GM12891 (cell line): ENCODE results near the gene RIMKLB.
"Not testable (repeated sequence)": the region's sequence is repeated elsewhere in the genome, so short reads cannot be mapped to it uniquely, and the experiment has no call there.

Experiments
- DNase-seq: peaks from one replicate; pipeline ENCODE4 v3.0.0; 2011; ENCODE audit warnings: low spot score; ENCODE audit not compliant: insufficient read length
- FAIRE-seq: peaks from 2 replicates; lab custom pipeline; 2011; peaks lifted over from hg19 to GRCh38; lab: Jason Lieb, UNC
- PAX5 ChIP-seq: IDR thresholded peaks from 2 replicates; pipeline ENCODE4 v1.6.1; 2011; ENCODE audit warnings: low read length, moderate library complexity, mild to moderate bottlenecking; ENCODE audit not compliant: insufficient read depth, severe bottlenecking
- POLR2A ChIP-seq: IDR thresholded peaks from 2 replicates; pipeline ENCODE4 v1.6.1; 2011; ENCODE audit warnings: low read depth, low read length, control low read depth
- POLR2AphosphoS5 ChIP-seq: IDR thresholded peaks from 2 replicates; pipeline ENCODE4 v1.6.1; 2011; ENCODE audit warnings: low read depth, low read length, control low read depth
- POU2F2 ChIP-seq: IDR thresholded peaks from 2 replicates; pipeline ENCODE4 v1.6.1; 2011; ENCODE audit warnings: low read depth, mild to moderate bottlenecking, control low read depth, low read length, moderate library complexity
- SPI1 ChIP-seq: IDR thresholded peaks from 2 replicates; pipeline ENCODE4 v1.6.1; 2011; ENCODE audit warnings: low read depth, low read length, control low read depth
- TAF1 ChIP-seq: IDR thresholded peaks from 2 replicates; pipeline ENCODE4 v1.6.1; 2011; ENCODE audit warnings: low read depth, low read length, control low read depth

Gene RIMKLB

DNA sequence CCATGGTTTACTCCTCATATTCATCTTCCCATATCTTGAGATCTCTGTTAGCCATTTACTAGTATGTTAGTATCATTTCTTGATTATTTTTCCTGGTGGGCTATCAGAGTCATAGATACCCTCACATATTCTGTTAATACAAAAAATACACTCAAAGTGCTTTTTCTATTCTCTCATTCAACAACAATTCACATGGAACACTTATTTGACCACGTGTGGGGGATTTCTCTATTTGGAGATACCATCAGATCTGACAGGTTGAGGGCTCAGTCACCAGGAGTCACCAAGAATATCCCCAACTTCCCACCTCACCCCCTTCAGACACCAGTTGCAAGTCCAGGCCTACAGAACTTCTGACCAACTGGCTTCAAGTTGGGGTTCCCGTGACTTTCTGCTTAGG, 72.7 kb downstream of the RIMKLB start:
- DNase-seq (no peak), FAIRE-seq (no peak)
- TF ChIP-seq PAX5 (no peak), POLR2AphosphoS5 (no peak), POLR2A (no peak), TAF1 (no peak), POU2F2 (no peak), SPI1 (no peak)

GRCh38 chr12:8771072-8771471, 73.3 kb downstream of the RIMKLB start:
- TF ChIP-seq SPI1: no peak
- no peak for TF ChIP-seq TAF1
- TF ChIP-seq POLR2AphosphoS5: no peak
- no peak for TF ChIP-seq POU2F2
- no peak for TF ChIP-seq POLR2A
- no peak for TF ChIP-seq PAX5
- FAIRE-seq: no peak
- DNase-seq: no peak

DNA sequence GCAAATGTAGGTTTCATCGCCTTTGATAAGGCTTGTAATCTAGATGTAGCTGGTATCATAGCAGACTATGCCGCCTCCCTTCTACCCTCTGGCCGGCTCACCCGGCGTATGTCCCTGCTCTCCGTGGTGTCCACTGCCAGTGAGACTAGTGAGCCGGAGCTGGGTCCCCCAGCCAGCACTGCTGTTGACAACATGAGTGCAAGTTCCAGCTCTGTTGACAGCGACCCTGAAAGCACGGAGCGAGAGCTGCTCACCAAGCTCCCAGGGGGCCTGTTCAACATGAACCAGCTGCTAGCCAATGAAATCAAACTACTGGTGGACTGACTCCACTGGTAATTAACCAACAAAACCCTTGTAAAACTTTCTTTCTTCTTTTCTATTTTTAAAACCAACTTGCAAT, 75.7 kb downstream of the RIMKLB start:
- FAIRE-seq (no peak), DNase-seq (no peak)
- no peak for TF ChIP-seq TAF1

GRCh38 chr12:8779281-8779680, 81.5 kb downstream of the RIMKLB start:
- TF ChIP-seq SPI1 (no peak), POLR2AphosphoS5 (no peak), POLR2A (no peak), POU2F2 (no peak), PAX5 (no peak)
- FAIRE-seq (no peak), DNase-seq (no peak)

GRCh38 chr12:8779862-8780261, 82.1 kb downstream of the RIMKLB start:
- no peak for TF ChIP-seq SPI1
- TF ChIP-seq PAX5: no peak
- TF ChIP-seq POLR2AphosphoS5: no peak
- no peak for TF ChIP-seq POLR2A
- FAIRE-seq (no peak), DNase-seq (no peak)

GRCh38 chr12:8780389-8780788, 82.6 kb downstream of the RIMKLB start:
- FAIRE-seq: no peak
- no peak for TF ChIP-seq POLR2A
- no peak for DNase-seq

GRCh38 chr12:8781381-8782127, 83.8 kb downstream of the RIMKLB start:
- DNase-seq: no peak
- TF ChIP-seq POLR2A: no peak
- TF ChIP-seq POLR2AphosphoS5: no peak
- no peak for TF ChIP-seq TAF1
- no peak for TF ChIP-seq POU2F2
- TF ChIP-seq PAX5: no peak
- no peak for TF ChIP-seq SPI1
- no peak for FAIRE-seq

DNA sequence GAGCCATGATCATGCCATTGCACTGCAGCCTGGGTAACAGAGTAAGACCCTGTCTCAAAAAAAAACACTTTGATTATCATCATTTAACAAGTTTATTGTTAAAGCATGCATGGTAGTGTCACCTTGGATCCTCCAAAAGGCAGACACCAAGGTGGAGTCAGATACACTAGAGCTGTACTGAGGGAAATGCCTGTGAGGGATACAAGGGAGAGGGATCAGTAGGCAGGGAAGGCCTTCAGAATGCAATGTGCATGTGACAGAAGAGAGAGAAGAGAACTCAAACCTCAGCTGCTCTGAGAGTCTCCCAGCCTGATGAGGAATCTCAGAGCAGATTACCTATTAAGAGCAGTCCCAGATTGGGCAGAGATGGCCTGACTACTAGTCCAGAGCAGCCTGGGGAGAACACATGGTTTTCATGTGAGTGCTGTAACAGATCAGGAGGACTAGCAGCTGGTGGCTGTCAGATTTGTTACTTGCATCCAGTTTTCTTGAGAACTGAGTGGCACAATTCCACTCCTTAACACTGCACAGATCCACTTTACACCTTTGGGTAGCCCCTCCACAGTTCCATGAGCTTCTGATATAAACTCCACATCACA, 86.6 kb downstream of the RIMKLB start:
- no peak for FAIRE-seq
- no peak for DNase-seq

GRCh38 chr12:8785499-8785898, 87.7 kb downstream of the RIMKLB start:
- FAIRE-seq: no peak
- DNase-seq: no peak
- TF ChIP-seq POLR2AphosphoS5 (no peak), POLR2A (no peak), PAX5 (no peak), SPI1 (no peak), TAF1 (no peak)

More for the DNA sequence above, 86.6 kb downstream of the RIMKLB start:
- no peak for TF ChIP-seq SPI1
- no peak for TF ChIP-seq PAX5
- TF ChIP-seq POU2F2: no peak
- no peak for TF ChIP-seq TAF1
- no peak for TF ChIP-seq POLR2A
- TF ChIP-seq POLR2AphosphoS5: no peak

- not testable (repeated sequence) for FAIRE-seq
These were observed 89.4 kb downstream of the RIMKLB start for GRCh38 chr12:8787206-8787605.

DNA sequence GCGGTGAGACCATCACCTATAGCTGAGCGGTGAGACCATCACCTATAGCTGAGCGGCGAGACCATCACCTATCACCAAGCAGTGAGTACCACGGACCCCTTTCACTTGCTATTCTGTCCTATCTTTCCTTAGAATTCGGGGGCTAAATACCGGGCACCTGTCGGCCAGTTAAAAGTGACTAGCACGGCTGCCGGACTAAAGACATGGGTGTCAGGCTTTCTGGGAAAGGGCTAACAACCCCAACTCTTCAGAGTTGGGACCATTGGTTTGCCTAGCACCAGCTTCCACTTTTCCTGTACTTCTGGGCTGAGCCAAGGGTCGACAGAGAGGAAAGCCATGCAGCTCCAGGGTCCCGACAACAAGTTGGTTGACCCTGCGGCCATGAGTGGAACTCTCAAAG, 90.9 kb downstream of the RIMKLB start:
- not testable (repeated sequence) for FAIRE-seq, DNase-seq

More at GRCh38 chr12:8787206-8787605, 89.4 kb downstream of the RIMKLB start:
- not testable (repeated sequence) for DNase-seq

DNA sequence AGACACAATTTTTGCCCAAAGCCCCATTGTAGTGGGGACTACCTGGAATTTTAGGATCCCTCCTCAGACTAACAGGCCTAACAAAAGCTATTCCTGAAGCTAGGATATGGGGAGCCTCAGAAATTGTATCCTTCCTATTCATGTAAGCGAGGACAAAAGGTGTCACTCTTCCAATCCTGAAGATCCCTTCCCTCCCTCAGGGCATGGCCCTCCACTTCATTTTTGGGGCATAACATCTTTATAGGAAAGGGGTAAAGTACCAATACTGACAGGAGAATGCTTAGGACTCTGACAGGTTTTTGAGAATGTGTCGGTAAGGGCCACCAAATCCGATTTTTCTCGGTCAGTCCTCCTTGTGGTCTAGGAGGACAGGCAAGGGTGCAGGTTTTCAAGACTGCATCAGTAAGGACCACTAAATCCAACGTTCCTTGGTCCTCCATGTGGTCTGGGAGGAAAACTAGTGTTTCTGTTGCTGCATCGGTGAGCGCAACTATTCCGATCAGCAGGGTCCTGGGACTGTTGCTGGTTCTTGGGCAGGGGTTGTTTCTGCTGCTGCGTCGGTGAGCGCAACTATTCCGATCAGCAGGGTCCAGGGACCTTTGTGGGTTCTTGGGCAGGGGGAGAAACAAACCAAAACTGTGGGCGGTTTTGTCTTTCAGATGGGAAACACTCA, 91.7 kb downstream of the RIMKLB start:
- not testable (repeated sequence) for FAIRE-seq, DNase-seq

- FAIRE-seq, DNase-seq: not testable (repeated sequence)
These were observed 95.4 kb downstream of the RIMKLB start for GRCh38 chr12:8793226-8793625.

DNA sequence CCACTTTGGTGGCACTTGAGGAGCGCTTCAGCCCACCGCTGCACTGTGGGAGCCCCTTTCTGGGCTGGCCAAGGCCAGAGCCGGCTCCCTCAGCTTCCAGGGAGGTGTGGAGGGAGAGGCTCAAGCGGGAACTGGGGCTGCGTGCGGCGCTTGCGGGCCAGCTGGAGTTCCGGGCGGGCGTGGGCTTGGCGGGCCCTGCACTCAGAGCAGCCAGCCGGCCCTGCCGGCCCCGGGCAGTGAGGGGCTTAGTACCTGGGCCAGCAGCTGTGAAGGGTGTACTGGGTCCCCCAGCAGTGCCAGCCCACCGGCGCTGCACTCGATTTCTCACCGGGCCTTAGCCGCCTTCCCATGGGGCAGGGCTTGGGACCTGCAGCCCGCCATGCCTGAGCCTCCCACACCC, 96.8 kb downstream of the RIMKLB start:
- not testable (repeated sequence) for DNase-seq, FAIRE-seq
